Measurements from ENCODE around the gene SORCS2. TPM values are rescaled to one million over a fixed set of nuclear protein-coding genes. Genes with fewer than 3 reads are reported as not detected.

The SORCS2 gene
- total RNA-seq, 4 donors from 2014 or later, result 0.48 to 1.8 (median 0.68) TPM; not detected in 1

DNA sequence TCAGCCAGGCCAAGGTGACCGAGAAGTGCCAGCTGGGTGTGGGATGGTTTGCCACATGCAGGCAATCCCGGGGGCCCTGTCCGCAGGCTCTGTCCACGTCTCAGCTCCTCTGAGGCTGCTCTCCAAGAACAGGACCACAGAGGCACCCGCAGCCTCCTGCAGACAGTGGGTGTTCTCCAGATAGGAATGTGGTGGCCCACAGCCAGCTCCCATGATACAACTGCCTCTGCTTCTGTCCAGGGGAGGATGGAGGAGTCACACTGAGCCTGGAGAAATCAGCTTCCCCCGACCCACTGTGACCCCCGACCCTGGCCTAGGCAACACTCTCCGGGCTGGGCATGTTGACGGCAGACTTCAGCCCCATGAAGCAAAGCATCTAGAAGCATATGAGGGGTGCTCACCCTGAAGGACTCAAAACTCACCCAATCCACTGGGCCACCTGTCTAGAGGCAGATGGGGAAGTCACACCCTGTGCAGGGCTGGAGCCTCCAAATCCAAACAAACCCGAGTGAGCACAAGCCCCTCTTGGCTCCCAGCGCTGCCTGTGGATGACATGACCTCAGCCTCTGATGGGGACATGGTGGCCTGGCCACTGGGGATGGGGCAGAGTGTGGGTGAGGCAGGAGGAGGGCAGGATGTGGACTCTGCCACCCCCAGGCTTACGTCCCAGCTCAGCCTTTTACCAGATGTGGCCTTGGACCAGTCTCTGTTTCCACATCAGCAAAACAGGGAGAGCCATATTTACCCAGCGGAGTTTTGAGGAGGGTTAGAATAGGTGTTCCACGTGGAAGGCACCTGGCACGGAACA lies 140.1 kb downstream of the SORCS2 start:
- no peak overlapping the region for H3K27ac ChIP-seq
- intact Hi-C loops (cut with DNase I; ENCODE audit: low total_unique reads) (no loop called here), in situ Hi-C loops (cut with MboI; ENCODE audit: low pct_ligation_motif_present in 1 of 4, low pct_unique_long_range_greater_than_20kb in 1 of 4, low sequenced_read_pairs in 3 of 4) (no loop called here)
- WGBS, 2 donors (ENCODE audit: low coverage in 1 of 2), result 40 to 71% methylated on average over 1 to 12 of the region's 15 CpGs
- H3K27me3 ChIP-seq, result no peaks in the 10 kb centered on the region
- peak; percentile 27 for DNase-seq
- peaks cover 0 to 6% (median 2%) of the 10 kb centered on the region in 4 donors for H3K4me1 ChIP-seq
- no peak overlapping the region for H3K4me3 ChIP-seq
- no peak for TF ChIP-seq EP300 (IDR thresholded peaks at IDR 0.05; ENCODE audit: low read depth)
- TF ChIP-seq, protein P1, sequence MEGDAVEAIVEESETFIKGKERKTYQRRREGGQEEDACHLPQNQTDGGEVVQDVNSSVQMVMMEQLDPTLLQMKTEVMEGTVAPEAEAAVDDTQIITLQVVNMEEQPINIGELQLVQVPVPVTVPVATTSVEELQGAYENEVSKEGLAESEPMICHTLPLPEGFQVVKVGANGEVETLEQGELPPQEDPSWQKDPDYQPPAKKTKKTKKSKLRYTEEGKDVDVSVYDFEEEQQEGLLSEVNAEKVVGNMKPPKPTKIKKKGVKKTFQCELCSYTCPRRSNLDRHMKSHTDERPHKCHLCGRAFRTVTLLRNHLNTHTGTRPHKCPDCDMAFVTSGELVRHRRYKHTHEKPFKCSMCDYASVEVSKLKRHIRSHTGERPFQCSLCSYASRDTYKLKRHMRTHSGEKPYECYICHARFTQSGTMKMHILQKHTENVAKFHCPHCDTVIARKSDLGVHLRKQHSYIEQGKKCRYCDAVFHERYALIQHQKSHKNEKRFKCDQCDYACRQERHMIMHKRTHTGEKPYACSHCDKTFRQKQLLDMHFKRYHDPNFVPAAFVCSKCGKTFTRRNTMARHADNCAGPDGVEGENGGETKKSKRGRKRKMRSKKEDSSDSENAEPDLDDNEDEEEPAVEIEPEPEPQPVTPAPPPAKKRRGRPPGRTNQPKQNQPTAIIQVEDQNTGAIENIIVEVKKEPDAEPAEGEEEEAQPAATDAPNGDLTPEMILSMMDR (IDR thresholded peaks at IDR 0.05), result no peak
- H3K9me3 ChIP-seq, result no peaks in the 10 kb centered on the region
- no peaks in the 10 kb centered on the region for H3K36me3 ChIP-seq

DNA sequence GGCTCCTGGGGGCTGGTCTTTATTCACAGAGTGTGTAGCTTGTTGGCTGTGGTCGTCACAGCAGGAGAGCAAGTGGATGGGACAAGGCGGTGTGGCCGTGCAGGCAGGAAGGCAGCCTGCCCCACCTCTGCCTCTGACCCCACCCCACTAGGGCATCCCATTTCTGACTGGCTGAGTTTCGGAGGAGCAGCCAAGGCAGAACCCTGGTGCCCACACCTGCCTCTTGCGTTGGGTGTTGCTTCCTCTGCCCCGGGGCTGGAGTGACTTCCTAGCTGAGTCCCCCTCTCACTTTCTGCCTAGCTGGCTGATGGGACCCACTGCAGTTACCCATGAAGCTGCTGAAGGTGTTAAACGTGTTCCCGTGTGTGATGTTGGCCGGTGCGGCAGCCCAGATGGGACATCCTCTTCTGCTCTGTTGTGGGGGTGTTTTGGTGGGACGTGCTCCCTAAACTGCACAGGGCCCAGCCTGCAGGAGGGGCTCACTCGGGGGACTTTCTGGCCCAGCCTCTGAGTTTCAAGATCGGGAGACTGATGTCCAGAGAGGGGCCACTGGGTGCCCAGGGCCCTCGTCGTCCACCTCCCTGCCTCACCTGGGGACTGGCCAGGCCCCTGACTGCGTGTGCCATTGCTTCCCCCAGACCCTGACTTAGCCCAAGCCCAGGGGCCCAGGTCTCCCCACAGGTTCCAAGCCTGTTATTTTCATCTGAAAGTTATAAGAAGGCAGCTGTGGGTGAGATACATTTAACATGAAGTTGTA lies 140.9 kb downstream of the SORCS2 start:
- in situ Hi-C loops (cut with MboI; ENCODE audit: low pct_ligation_motif_present in 1 of 4, low pct_unique_long_range_greater_than_20kb in 1 of 4, low sequenced_read_pairs in 3 of 4) (no loop called here), intact Hi-C loops (cut with DNase I; ENCODE audit: low total_unique reads) (no loop called here)
- H3K27ac ChIP-seq, result peak overlapping the region in 1 of 4 donors; percentile 8
- DNase-seq, result no peak
- H3K27me3 ChIP-seq, result no peaks in the 10 kb centered on the region
- no peaks in the 10 kb centered on the region for H3K9me3 ChIP-seq
- H3K4me1 ChIP-seq, result peaks cover 0 to 6% (median 2%) of the 10 kb centered on the region in 4 donors
- TF ChIP-seq POLR2A (IDR thresholded peaks at IDR 0.05) (no peak), EP300 (IDR thresholded peaks at IDR 0.05; ENCODE audit: low read depth) (no peak), POLR2AphosphoS5 (IDR thresholded peaks at IDR 0.05) (no peak)
- TF ChIP-seq, protein P1 (IDR thresholded peaks at IDR 0.05), result no peak
- 73 to 78% methylated on average over 3 to 15 of the region's 16 CpGs for WGBS, 2 donors (ENCODE audit: low coverage in 1 of 2)
- no peak overlapping the region for H3K4me3 ChIP-seq
- no peaks in the 10 kb centered on the region for H3K36me3 ChIP-seq

DNA sequence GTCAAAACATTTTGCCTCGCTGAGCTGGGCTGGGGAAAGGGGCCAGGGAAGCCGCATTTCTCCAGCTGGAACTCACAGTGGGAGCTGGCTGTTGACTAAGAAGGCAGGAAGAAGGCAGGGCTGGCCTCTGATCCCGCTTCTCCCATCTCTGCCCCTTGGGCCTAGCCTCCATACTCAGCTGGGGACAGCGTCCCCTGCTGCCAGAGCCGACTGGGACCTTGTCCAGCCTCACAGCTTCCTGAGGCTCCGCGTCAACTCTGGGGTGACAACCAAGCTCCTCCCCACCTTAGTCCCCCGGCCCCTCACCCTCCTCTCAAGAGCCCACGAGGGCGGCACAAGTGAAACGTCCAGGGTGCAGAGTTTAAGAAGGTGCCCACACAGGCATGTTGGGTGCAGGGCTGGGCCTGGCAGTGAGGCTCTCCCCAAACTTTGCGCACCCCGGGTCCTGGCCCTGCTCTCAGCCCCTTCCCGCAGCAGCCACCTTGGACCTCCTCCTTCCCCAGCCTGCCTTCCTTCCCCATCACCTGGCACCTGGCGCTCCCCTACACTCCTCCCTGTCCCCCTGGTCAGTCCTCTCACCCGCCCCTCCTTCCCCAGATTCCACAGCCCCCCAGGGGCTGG lies 141.6 kb downstream of the SORCS2 start:
- Histone ChIP-seq H3K4me3 (no peak overlapping the region), H3K27me3 (no peaks in the 10 kb centered on the region), H3K4me1 (peaks cover 0 to 6% (median 2%) of the 10 kb centered on the region in 4 donors), H3K27ac (peak overlapping the region in 1 of 4 donors; percentile 8), H3K36me3 (no peaks in the 10 kb centered on the region), H3K9me3 (no peaks in the 10 kb centered on the region)
- TF ChIP-seq POLR2A (IDR thresholded peaks at IDR 0.05) (no peak), EP300 (IDR thresholded peaks at IDR 0.05; ENCODE audit: low read depth) (no peak), POLR2AphosphoS5 (IDR thresholded peaks at IDR 0.05) (no peak)
- TF ChIP-seq, protein P1 (IDR thresholded peaks at IDR 0.05), result no peak
- intact Hi-C loops (cut with DNase I; ENCODE audit: low total_unique reads) (no loop called here), in situ Hi-C loops (cut with MboI; ENCODE audit: low pct_ligation_motif_present in 1 of 4, low pct_unique_long_range_greater_than_20kb in 1 of 4, low sequenced_read_pairs in 3 of 4) (no loop called here)
- WGBS, 2 donors (ENCODE audit: low coverage in 1 of 2), result 90% methylated on average over 15 of the region's 16 CpGs; no CpG with 5 or more reads in 1 of the 2 donors
- no peak for DNase-seq
